H9 (cell line): Measurements from ENCODE around the gene PLCH1. TPM values are rescaled to one million over a fixed set of nuclear protein-coding genes. Genes with fewer than 3 reads are reported as not detected.

Experiments
- DNase-seq: peaks from one replicate; pipeline ENCODE4 v3.0.0-alpha.2; 2017
- H2AFZ ChIP-seq: one replicate; pipeline ENCODE4 v1.6.1; 2013; ENCODE audit warnings: mild to moderate bottlenecking, low read length, control low read depth, moderate library complexity
- H2AK5ac ChIP-seq: 2 replicates; pipeline ENCODE4 v1.6.1; 2013; ENCODE audit warnings: low read length, control low read depth, mixed read lengths; ENCODE audit not compliant: insufficient read length
- H2BK120ac ChIP-seq: one replicate; pipeline ENCODE4 v1.6.1; 2013; ENCODE audit warnings: low read depth, mild to moderate bottlenecking, low read length, control low read depth, inconsistent platforms; ENCODE audit not compliant: poor library complexity, severe bottlenecking
- H2BK12ac ChIP-seq: 2 replicates; pipeline ENCODE4 v1.6.1; 2013; ENCODE audit warnings: low read length, control low read depth, mixed read lengths, low read depth; ENCODE audit not compliant: insufficient read length
- H2BK15ac ChIP-seq: 2 replicates; pipeline ENCODE4 v1.6.1; 2013; ENCODE audit warnings: low read depth, low read length, control low read depth
- H2BK20ac ChIP-seq: one replicate; pipeline ENCODE4 v1.6.1; 2013; ENCODE audit warnings: low read depth, mild to moderate bottlenecking, low read length, control low read depth, inconsistent platforms; ENCODE audit not compliant: poor library complexity, severe bottlenecking
- H2BK5ac ChIP-seq: 2 replicates; pipeline ENCODE4 v1.6.1; 2013; ENCODE audit warnings: low read length, control low read depth, mixed read lengths; ENCODE audit not compliant: insufficient read length
- H3K14ac ChIP-seq: 2 replicates; pipeline ENCODE4 v1.6.1; 2013; ENCODE audit warnings: low read length, control low read depth; ENCODE audit not compliant: insufficient read depth
- H3K18ac ChIP-seq: 2 replicates; pipeline ENCODE4 v1.6.1; 2013; ENCODE audit warnings: low read depth, mild to moderate bottlenecking, mixed read lengths, low read length, control low read depth; ENCODE audit not compliant: insufficient read length
- H3K23ac ChIP-seq: 2 replicates; pipeline ENCODE4 v1.6.1; 2013; ENCODE audit warnings: low read length, control low read depth, mixed read lengths, low read depth; ENCODE audit not compliant: insufficient read length
- H3K23me2 ChIP-seq: 2 replicates; pipeline ENCODE4 v1.6.1; 2013; ENCODE audit warnings: low read depth, mild to moderate bottlenecking, mixed read lengths, low read length, control low read depth; ENCODE audit not compliant: insufficient read length, poor library complexity, severe bottlenecking
- H3K27ac ChIP-seq: 2 replicates; pipeline ENCODE4 v1.5.1; 2013; ENCODE audit warnings: low read length, control low read depth, mixed read lengths, low read depth; ENCODE audit not compliant: insufficient read length
- H3K27me3 ChIP-seq: 2 replicates; pipeline ENCODE4 v1.6.1; 2013; ENCODE audit warnings: low read length, control low read depth, inconsistent platforms; ENCODE audit not compliant: insufficient read depth
- H3K4ac ChIP-seq: 2 replicates; pipeline ENCODE4 v1.6.1; 2013; ENCODE audit warnings: low read depth, mild to moderate bottlenecking, control low read depth, inconsistent platforms, low read length, moderate library complexity
- H3K4me1 ChIP-seq: 2 replicates; pipeline ENCODE4 v1.6.1; 2013; ENCODE audit warnings: low read length, control low read depth, inconsistent platforms; ENCODE audit not compliant: insufficient read depth
- H3K4me2 ChIP-seq: 2 replicates; pipeline ENCODE4 v1.6.1; 2013; ENCODE audit warnings: low read length, control low read depth, mixed read lengths; ENCODE audit not compliant: insufficient read length, insufficient read depth
- H3K56ac ChIP-seq: 2 replicates; pipeline ENCODE4 v1.6.1; 2013; ENCODE audit warnings: low read depth, mild to moderate bottlenecking, mixed read lengths, low read length, control low read depth; ENCODE audit not compliant: insufficient read length
- H3K79me1 ChIP-seq: 2 replicates; pipeline ENCODE4 v1.6.1; 2013; ENCODE audit warnings: low read depth, mild to moderate bottlenecking, moderate library complexity, low read length, control low read depth, inconsistent platforms; ENCODE audit not compliant: insufficient read depth, poor library complexity, severe bottlenecking
- H3K79me2 ChIP-seq: 2 replicates; pipeline ENCODE4 v1.6.1; 2013; ENCODE audit warnings: low read length, control low read depth, inconsistent platforms; ENCODE audit not compliant: insufficient read depth
- H3K9ac ChIP-seq: 2 replicates; pipeline ENCODE4 v1.6.1; 2013; ENCODE audit warnings: low read length, control low read depth, mixed read lengths; ENCODE audit not compliant: insufficient read length; ENCODE audit errors: extremely low read depth
- H3K9me3 ChIP-seq: one replicate; pipeline ENCODE4 v1.6.1; 2013; ENCODE audit warnings: low read depth, low read length, inconsistent platforms; ENCODE audit not compliant: control insufficient read depth
- H3T11ph ChIP-seq: one replicate; pipeline ENCODE4 v1.6.1; 2013; ENCODE audit warnings: mild to moderate bottlenecking, low read length, control low read depth, inconsistent platforms
- H4K20me1 ChIP-seq: one replicate; pipeline ENCODE4 v1.6.1; 2013; ENCODE audit not compliant: control insufficient read depth, insufficient read length, insufficient read depth
- H4K5ac ChIP-seq: 2 replicates; pipeline ENCODE4 v1.6.1; 2013; ENCODE audit warnings: low read depth, mild to moderate bottlenecking, mixed read lengths, low read length, control low read depth; ENCODE audit not compliant: insufficient read length
- H4K8ac ChIP-seq: replicated peaks from 2 replicates; pipeline ENCODE4 v1.6.1; 2013; ENCODE audit warnings: low read length, control low read depth, mixed read lengths, low read depth; ENCODE audit not compliant: insufficient read length
- H4K91ac ChIP-seq: 2 replicates; pipeline ENCODE4 v1.6.1; 2013; ENCODE audit warnings: low read depth, mild to moderate bottlenecking, moderate library complexity, mixed read lengths, low read length, control low read depth; ENCODE audit not compliant: insufficient read length
- H3K27ac Mint-ChIP-seq, 3 experiments: 2 replicates in 2 of 3; 3 replicates in 1 of 3; pipeline ENCODE4 v1.8.0; 2020 to 2021; ENCODE audit warnings: mixed read lengths in 3 of 3, mild to moderate bottlenecking in 1 of 3, moderate library complexity in 1 of 3
- H3K27me3 Mint-ChIP-seq: 2 replicates; pipeline ENCODE4 v1.8.0; 2021; ENCODE audit warnings: low read depth, mild to moderate bottlenecking, moderate library complexity, mixed read lengths
- H3K36me3 Mint-ChIP-seq, 3 experiments: 2 replicates in 2 of 3; 3 replicates in 1 of 3; pipeline ENCODE4 v1.8.0; 2020 to 2021; ENCODE audit warnings: low read depth in 3 of 3, mixed read lengths in 3 of 3; ENCODE audit not compliant: insufficient read depth in 1 of 3
- H3K4me1 Mint-ChIP-seq, 2 experiments: 2 replicates each; pipeline ENCODE4 v1.8.0; 2020; ENCODE audit warnings: mixed read lengths in 2 of 2
- H3K4me3 Mint-ChIP-seq, 2 experiments: 2 replicates in 1 of 2; 3 replicates in 1 of 2; pipeline ENCODE4 v1.8.0; 2020 to 2021; ENCODE audit warnings: mild to moderate bottlenecking in 2 of 2, mixed read lengths in 2 of 2, moderate library complexity in 1 of 2
- H3K9me3 Mint-ChIP-seq, 2 experiments: 2 replicates in 1 of 2; 3 replicates in 1 of 2; pipeline ENCODE4 v1.8.0; 2020; ENCODE audit warnings: mild to moderate bottlenecking in 2 of 2, mixed read lengths in 2 of 2, moderate library complexity in 1 of 2
- WGBS: extraction: QIAGEN DNeasy Blood & Tissue Kit; methylation state at CpG from one replicate; pipeline ENCODE4 v1.1.7; 2013; ENCODE audit warnings: missing lambda C conversion rate, low lambda C conversion rate, mixed read lengths; ENCODE audit not compliant: insufficient read length; ENCODE audit errors: extremely low coverage; 5-methylcytosine and 5-hydroxymethylcytosine counted together
- total RNA-seq: library from RNA; stranded (reverse); gene quantifications from 2 replicates; pipeline ENCODE4 v1.2.1, GENCODE V29; 2021
- TF ChIP-seq, protein P1 (sequence below): fragments of 200-600 bp; sonication (generic); conservative IDR thresholded peaks from 3 replicates; pipeline ENCODE4 v1.8.0; 2021; ENCODE audit warnings: antibody characterized with exemption, mild to moderate bottlenecking

The PLCH1 gene
- total RNA-seq, 1 experiment from 2014 or later, result 19.0 TPM

DNA sequence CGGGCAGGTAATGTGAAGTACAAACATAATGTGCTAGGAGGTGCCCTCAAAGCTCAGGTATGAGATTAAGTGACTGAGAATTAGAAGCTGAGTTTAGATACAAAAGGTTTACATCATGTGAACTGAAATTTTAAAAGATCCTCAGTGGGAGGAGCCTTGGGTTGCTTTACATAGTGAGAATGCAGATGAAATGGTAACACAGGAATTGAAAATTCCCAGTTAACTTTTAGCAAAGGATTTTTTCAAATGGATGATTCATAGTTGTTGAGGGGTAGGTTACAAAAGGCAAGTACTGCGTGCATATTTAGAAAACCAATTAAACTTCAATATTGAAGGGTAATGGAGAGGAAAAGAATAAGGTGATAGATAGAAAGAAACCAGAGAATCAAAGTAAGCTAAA lies 157.3 kb downstream of the PLCH1 start:
- Histone ChIP-seq H4K5ac (no peak overlapping the region), H3K27ac (no peak overlapping the region), H2BK20ac (no peak overlapping the region), H3K18ac (no peak overlapping the region), H3K23me2 (no peaks in the 10 kb centered on the region), H2BK15ac (no peak overlapping the region), H3T11ph (no peak overlapping the region), H3K23ac (no peak overlapping the region), H3K79me1 (no peaks in the 10 kb centered on the region), H3K9me3 (no peaks in the 10 kb centered on the region), H2AK5ac (no peak overlapping the region), H3K27me3 (no peaks in the 10 kb centered on the region), H3K4me1 (no peaks in the 10 kb centered on the region; the same call in 1 of the 2 replicates), H4K8ac (no peak overlapping the region), H2BK120ac (no peak overlapping the region), H3K14ac (no peak overlapping the region), H4K20me1 (no peaks in the 10 kb centered on the region), H3K9ac (no peak overlapping the region), H4K91ac (no peak overlapping the region), H3K4me2 (no peak overlapping the region), H2BK5ac (no peak overlapping the region), H3K56ac (no peak overlapping the region), H3K79me2 (no peaks in the 10 kb centered on the region), H2BK12ac (no peak overlapping the region), H2AFZ (no peak overlapping the region), H3K4ac (no peak overlapping the region)
- whole genome bisulfite sequencing, result no CpG with 5 or more reads among the region's 2 CpGs
- peaks cover 9 to 14% (median 10%) of the 10 kb centered on the region in 3 experiments; a peak in 5 of 7 replicates for H3K36me3 Mint-ChIP-seq
- H3K27ac Mint-ChIP-seq, result no peak overlapping the region; a peak in 2 of 7 replicates
- no peaks in the 10 kb centered on the region for H3K27me3 Mint-ChIP-seq
- TF ChIP-seq, protein P1, sequence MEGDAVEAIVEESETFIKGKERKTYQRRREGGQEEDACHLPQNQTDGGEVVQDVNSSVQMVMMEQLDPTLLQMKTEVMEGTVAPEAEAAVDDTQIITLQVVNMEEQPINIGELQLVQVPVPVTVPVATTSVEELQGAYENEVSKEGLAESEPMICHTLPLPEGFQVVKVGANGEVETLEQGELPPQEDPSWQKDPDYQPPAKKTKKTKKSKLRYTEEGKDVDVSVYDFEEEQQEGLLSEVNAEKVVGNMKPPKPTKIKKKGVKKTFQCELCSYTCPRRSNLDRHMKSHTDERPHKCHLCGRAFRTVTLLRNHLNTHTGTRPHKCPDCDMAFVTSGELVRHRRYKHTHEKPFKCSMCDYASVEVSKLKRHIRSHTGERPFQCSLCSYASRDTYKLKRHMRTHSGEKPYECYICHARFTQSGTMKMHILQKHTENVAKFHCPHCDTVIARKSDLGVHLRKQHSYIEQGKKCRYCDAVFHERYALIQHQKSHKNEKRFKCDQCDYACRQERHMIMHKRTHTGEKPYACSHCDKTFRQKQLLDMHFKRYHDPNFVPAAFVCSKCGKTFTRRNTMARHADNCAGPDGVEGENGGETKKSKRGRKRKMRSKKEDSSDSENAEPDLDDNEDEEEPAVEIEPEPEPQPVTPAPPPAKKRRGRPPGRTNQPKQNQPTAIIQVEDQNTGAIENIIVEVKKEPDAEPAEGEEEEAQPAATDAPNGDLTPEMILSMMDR, result no peak
- H3K4me1 Mint-ChIP-seq, result peaks cover 16 to 17% of the 10 kb centered on the region in 2 experiments
- no peak for DNase-seq
- H3K9me3 Mint-ChIP-seq, result no peaks in the 10 kb centered on the region
- no peak overlapping the region for H3K4me3 Mint-ChIP-seq
